Pons (tissue), 1 donor: Measurements from ENCODE around the gene XRCC3.
"Not testable (repeated sequence)": the region's sequence is repeated elsewhere in the genome, so short reads cannot be mapped to it uniquely, and the experiment has no call there.

Experiments used
- DNase-seq: peaks from one replicate; pipeline ENCODE4 v3.0.0-alpha.2; 2016; ENCODE audit warnings: low spot score

The XRCC3 gene

GRCh38 chr14:103667671-103668070 lies 47.6 kb downstream of the XRCC3 start:
- no peak for DNase-seq

- DNase-seq: no peak
Observed at GRCh38 chr14:103663506-103663905, 51.7 kb downstream of the XRCC3 start.

GRCh38 chr14:103662591-103662990 lies 52.7 kb downstream of the XRCC3 start:
- DNase-seq: no peak

- no peak for DNase-seq
Observed at GRCh38 chr14:103662029-103662428, 53.2 kb downstream of the XRCC3 start.

GRCh38 chr14:103659631-103660030 lies 55.6 kb downstream of the XRCC3 start:
- no peak for DNase-seq

- DNase-seq: no peak
Observed at GRCh38 chr14:103657471-103657870, 57.8 kb downstream of the XRCC3 start.

- no peak for DNase-seq
Observed at GRCh38 chr14:103656756-103657133, 58.5 kb downstream of the XRCC3 start.

- no peak for DNase-seq
Observed at GRCh38 chr14:103656031-103656755, 59.1 kb downstream of the XRCC3 start.

- DNase-seq: no peak
Observed at GRCh38 chr14:103654619-103655018, 60.6 kb downstream of the XRCC3 start.

GRCh38 chr14:103653805-103654204 lies 61.4 kb downstream of the XRCC3 start:
- DNase-seq: no peak

GRCh38 chr14:103653336-103653735 lies 61.9 kb downstream of the XRCC3 start:
- not testable (repeated sequence) for DNase-seq

- no peak for DNase-seq
Observed at GRCh38 chr14:103652806-103653205, 62.4 kb downstream of the XRCC3 start.

GRCh38 chr14:103651585-103651984 lies 63.7 kb downstream of the XRCC3 start:
- DNase-seq: no peak

GRCh38 chr14:103650213-103650612 lies 65.0 kb downstream of the XRCC3 start:
- DNase-seq: no peak

- DNase-seq: no peak
Observed at GRCh38 chr14:103649001-103649400, 66.2 kb downstream of the XRCC3 start.
